ENCODE data around the gene KLF15.
"Not testable (repeated sequence)": the region's sequence is repeated elsewhere in the genome, so short reads cannot be mapped to it uniquely, and the experiment has no call there.

- not testable (repeated sequence) for TF ChIP-seq CTCF (IDR thresholded peaks at IDR 0.05); USF2 (CRISPR knock-in tag; IDR thresholded peaks at IDR 0.05); CBFB (CRISPR knock-in tag; IDR thresholded peaks at IDR 0.05; ENCODE audit: low read depth); CREB1 (CRISPR knock-in tag; IDR thresholded peaks at IDR 0.05); ARID4B (CRISPR knock-in tag; IDR thresholded peaks at IDR 0.05; ENCODE audit: borderline replicate concordance); FOXJ3 (CRISPR knock-in tag; IDR thresholded peaks at IDR 0.05; ENCODE audit: borderline replicate concordance); AFF4 (CRISPR knock-in tag; IDR thresholded peaks at IDR 0.05; ENCODE audit: borderline replicate concordance); ZNF232 (CRISPR knock-in tag; IDR thresholded peaks at IDR 0.05); TCF7 (CRISPR knock-in tag; IDR thresholded peaks at IDR 0.05; ENCODE audit: low read depth); HMGXB4 (CRISPR knock-in tag; IDR thresholded peaks at IDR 0.05); MXD4 (CRISPR knock-in tag; IDR thresholded peaks at IDR 0.05; ENCODE audit: borderline replicate concordance); FOXP4 (CRISPR knock-in tag; IDR thresholded peaks at IDR 0.05); MLX (CRISPR knock-in tag; IDR thresholded peaks at IDR 0.05); ZBTB21 (CRISPR knock-in tag; IDR thresholded peaks at IDR 0.05; ENCODE audit: borderline replicate concordance)
Observed at GRCh38 chr3:126331812-126332336, 25.3 kb downstream of the KLF15 start.

All from WTC11 (cell line).